Inferior parietal cortex (tissue), 1 donor: ENCODE measurements around the gene DMC1.
"Not testable (repeated sequence)": the region's sequence is repeated elsewhere in the genome, so short reads cannot be mapped to it uniquely, and the experiment has no call there.

Experiments
- DNase-seq: peaks from one replicate; pipeline ENCODE4 v3.0.0-alpha.2; 2016; ENCODE audit errors: extremely low spot score

Gene DMC1

DNA sequence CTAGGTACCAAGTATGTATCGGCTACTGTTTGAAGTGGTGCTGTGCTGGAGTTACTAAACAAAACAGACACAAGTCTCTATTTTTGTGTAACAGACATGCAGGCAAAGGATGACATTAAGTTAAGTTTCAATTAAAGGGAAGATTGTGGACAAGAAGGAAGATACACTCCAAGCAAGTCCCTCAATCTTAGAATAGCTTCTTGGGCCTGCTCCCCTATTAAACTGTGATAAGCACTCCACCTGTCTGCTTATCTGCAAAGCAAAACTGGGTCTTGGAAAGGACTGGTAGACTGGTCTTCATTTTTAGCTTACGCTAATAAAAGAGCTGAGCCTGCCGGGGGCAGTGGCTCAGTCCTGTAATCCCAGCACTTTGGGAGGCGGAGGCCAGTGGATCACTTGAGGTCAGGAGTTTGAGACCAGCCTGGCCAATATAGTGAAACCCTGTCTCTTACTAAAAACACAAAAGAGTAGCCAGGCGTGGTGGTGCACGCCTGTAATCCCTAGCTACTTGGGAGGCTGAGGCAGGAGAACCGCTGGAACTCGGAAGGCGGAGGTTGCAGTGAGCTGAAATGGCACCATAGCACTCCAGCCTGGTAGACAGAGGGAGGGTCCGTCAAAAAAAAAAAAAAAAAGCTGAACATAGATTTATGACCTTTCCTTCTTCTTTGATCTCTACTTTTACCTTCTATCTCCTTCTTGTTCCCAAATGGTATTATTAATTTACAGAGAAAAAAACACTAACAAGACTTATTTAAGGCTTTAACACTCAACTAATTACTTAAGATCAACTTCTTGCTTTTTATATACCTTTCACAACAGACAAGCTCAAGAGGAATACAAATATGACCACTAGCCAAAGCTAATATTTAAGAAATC is 67.9 kb downstream of the DMC1 start:
- DNase-seq = no peak

DNA sequence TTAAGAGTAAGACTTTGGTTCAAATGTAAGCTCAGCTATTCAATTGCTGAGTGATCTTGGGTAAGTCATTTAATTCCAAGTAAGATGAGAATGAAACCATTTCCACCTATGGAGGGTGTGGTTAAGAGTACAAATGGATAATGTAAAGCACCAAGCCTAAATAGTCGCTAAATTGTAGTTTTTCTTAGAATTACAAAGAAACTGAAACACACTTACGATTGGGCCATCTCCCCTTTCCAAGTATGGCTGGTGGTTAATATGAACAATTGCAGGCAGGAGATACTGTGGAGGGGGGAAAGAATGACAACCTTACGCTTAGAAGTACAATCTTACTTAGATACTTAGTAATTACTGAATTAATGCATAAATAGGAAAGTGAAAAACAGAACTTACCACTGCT is 72.1 kb downstream of the DMC1 start:
- no peak for DNase-seq

DNA sequence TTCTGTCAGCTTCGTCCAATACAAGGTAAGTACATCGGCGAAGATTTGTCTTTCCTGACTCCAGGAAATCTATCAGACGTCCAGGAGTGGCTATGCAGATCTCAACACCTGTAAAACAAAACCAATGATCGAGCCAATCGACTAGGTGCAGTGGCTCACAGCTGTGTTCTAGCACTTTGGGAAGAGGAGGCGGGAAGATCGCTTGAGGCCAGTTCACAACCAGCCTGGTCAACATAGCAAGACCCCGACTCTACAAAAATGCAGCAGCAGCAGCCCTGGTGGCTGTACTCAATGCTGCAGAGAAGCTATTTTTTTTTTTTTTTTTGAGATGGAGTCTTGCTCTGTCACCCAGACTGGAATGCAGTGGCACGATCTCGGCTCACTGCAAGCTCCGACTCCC is 75.0 kb downstream of the DMC1 start:
- no peak for DNase-seq

DNA sequence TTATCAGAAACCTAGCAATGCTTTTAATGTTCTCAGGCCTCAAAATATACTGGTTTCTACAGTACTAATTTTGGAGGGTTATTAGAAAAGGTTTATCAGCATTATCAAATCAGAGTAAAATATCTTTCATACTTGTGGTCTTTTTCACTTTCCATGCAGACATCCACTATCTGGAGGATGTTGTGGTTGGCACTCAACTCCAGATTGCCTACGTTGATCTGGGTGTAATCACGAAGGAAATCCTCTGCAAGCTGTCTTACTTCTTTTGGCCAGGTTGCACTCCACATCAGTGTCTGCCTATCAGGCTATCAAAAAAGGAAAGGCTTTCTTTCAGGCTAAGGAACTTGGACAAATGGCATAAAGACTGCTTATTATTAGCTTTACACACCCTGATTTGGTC is 75.5 kb downstream of the DMC1 start:
- DNase-seq = no peak

DNA sequence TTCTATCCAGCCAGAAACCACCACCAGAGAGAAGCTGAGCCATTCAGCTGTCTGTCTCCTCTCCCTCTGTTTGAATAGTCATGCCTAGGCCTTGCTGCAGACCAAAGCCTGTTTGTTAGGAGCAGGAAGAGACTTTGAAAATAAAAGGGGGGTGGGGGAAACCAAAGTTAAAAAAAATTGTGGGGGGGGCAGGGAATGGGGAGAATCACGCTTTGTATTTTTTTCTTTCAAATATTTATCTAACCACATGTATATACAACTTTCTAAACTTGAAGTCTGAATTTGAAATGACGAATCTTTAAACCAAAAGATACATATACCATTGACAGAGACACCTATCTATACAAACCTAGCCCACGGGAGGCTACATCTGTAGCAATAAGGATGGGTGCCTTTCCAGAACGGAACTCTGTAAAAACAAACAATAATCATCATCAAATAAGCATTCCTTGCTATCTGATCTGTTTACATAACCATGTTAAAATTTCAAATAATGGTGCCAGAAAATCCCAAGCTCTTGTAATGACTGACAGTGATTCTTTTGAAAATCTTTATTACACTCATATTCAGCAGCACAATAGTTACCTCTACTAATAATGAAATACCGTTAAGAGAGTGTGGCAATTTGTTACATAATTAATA is 78.2 kb downstream of the DMC1 start:
- no peak for DNase-seq

DNA sequence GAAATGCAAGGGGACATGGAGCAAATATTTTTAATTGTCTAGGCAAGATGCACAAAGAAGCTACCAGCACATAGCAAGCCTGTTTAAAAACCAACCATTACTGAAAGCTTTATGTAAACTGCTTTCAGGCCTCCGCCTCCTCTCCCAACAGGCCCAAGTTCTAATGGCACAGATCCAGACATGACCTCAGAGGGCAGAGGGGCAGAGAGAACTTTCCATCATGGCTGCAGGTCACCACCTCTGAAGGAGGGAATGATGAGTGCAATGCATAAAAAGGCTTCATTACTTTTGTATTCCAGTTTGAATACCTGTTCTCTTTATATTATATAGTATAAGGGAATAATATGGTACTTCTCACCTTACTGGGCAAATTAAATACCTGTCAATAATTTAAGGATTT is 79.1 kb downstream of the DMC1 start:
- peak; percentile 61 for DNase-seq

DNA sequence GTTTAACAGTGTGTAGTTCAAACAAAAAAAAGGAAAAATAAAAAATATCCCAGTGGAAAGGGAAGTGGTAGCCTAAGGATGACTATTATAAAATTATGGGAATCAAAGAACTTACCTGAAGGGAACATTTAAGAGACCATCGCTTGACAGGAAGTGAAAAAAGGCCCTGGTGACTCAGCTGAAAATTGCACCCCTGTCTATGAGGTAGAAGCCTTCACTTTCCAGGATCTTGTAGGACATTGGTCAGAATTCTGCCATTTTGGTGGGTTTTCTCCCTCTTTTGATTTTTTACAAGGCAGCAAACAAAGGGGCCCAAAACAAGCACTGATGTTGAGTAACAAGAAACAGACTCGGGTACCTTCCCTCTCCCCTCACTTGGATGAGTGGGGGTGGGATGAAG is 79.5 kb downstream of the DMC1 start:
- DNase-seq = no peak

DNA sequence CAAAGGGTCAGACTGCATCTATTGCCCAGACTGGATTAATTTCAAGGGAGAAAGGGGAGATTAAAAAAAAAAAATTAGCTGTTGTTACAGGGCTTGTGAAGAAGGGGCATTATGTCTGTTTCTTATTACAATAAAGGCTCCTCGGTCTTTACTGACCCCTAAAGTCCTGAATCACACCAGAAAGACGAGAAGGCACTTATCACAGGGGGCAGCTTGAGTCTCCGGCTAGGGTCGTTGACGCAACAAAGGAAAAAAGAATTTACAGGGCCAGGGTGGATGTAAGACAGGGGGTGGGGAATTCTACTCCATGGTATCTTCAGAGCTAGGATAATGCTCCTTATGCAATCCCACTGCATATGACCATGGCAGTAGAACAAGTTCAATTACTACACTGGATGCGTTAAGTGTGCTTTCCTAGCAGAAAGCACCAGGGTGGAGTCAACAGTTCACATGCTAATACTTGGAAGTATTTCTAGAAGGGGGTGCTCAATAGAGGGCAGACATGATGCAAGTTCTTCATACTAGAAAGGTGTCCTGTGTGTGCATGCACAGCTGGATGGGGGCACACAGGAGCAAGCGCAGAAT is 80.3 kb downstream of the DMC1 start:
- DNase-seq = no peak

DNA sequence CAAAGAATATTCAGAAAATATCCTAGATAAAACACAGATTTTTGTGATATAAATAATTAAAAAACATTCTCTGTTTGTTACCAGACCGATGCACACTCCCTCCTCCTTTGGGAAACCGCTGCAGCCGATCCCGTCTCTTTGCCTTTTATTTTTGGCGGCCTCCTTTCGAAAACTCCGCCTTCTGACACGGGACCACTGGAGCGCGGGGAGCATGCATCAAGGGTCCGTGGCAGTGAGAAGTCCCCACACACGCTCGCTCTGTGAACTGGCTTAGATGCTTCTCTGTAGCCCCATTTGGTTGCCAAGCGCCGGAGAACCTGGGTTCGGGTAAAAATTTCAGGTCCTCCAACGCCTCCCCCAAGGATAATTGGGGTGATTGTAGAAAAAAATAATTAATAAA is 80.8 kb downstream of the DMC1 start:
- no peak for DNase-seq

DNA sequence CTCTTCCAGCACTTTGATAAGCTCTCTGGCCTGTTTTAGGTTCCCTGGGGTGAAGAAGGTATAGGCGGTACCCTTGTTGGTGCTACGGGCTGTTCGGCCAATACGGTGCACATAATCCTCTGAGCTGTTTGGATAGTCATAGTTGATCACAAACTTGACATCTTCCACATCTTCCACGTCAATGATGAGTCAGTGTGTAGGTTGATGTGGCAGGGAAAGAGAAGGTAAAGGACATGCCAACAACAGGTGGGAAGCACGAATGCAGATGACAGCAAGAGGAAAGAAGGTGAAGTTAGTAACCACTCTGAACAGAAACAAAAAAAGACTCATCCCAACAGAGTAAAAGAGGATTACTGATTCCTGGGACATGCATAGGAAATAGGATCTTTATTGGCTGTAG is 82.0 kb downstream of the DMC1 start:
- no peak for DNase-seq

DNA sequence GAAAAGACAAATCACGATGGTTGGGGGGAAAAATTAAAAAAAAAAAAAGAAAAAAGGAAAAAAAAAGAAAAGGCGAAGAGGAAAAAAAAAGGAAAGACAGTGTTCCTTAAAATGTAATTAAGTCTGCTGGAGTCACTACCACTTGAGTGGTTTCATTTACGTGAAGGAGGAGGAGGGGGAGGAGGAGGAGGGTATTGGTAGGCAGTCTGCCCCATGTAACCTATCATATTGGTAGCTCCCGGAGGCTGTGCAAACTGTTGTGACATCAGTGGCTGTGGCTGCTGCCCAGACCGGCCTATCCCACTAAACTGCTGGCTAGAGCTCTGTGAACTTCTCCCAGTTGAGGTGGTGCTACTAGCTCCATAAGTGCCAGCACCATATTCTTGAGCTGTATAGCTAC is 84.2 kb downstream of the DMC1 start:
- no peak for DNase-seq

DNA sequence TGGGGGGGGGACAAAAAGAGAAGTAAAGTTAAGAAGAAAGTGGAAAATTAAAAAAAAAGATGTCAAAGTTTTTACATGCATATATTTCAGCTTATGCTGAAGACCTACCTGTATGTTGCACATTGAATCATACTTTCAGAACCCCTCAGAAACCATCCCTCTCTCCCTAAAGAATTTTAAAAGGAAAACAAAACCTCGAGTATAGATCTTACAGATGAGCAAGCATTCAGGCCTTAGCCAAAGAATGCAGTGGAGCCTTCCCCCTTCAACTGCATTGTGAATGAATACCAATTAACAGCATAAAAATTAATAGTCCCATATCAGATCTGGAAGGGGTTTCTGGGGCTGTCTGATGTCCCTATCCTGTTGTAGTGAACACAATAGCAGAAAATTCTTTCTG is 85.7 kb downstream of the DMC1 start:
- DNase-seq = no peak

DNA sequence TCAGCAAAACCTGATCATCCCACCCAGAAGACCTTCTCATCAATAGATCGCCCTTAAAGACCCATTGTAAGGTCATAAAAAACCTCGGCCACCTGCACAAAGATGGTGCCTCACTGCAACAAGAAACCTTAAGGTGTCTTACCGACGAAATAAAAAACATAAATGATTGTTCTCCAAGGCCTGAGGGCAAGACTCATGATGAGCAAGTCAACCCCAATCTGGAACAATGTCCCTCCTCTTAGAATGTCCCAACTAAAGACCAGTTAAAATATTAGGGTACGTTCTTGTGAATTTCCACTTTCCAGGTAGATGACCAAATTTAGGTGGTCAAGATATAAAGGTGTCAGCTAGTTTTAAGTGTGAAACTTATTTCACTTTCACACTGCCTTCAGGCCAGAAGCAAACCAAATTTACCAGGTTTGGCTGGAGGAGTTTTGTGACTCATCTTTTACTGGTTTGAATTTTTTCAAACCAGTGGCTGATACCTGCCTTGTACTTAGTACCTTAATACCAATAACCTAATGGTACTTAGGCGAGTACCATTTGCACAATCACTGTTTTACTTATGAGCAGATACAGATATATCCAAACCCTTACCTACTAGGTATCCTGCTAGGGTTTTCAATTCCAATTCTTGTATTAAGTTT is 87.2 kb downstream of the DMC1 start:
- DNase-seq = no peak

DNA sequence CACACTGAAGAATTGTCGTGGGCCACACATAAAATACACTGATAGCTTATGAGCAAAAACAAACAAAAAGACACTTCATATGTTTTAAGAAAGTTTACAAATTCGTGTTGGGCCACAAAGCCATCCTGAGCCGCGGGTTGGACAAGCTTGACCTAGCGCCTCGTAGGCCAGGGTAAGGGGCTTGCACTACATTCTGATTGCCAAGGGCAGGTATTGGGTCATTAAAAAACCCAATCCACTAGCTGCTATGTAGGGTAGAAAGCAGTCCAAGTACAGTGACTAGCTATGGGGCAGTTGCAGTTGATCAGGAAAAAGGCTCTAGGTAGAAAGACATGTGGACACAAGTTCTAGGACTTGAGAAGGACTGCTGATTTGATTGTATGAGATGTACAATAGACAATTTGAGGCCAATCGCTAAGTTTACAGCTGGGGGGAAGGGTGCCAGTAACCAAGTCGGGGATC is 88.1 kb downstream of the DMC1 start:
- DNase-seq = no peak

DNA sequence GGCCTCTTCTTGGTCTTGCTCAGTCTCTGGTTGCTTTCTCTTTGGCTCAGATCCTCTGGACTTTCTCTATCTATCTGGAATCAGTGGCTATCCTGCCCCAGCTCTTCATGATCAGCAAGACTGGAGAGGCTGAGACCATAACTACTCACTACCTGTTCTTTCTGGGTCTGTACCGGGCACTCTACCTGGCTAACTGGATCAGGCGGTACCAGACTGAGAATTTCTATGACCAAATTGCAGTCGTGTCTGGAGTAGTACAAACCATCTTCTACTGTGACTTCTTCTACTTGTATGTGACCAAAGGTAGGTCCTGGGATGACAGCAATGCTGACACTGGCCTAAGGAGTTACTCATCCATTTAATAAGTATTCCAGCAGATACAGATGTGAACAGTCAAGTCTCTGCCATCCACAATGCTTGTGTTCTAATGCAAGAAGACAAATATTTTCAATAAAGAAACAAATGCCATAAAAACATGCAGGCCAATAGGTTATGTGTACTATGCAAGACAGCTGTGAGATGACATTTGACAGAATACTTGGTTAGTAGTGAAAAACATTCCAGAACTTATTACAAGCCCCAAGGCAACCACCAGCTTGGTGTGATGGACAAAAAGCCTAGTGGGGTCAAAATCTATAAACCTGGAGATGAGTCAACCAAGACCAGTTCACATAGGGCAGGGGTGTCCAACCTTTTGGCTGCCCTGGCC is 88.7 kb downstream of the DMC1 start:
- no peak for DNase-seq

DNA sequence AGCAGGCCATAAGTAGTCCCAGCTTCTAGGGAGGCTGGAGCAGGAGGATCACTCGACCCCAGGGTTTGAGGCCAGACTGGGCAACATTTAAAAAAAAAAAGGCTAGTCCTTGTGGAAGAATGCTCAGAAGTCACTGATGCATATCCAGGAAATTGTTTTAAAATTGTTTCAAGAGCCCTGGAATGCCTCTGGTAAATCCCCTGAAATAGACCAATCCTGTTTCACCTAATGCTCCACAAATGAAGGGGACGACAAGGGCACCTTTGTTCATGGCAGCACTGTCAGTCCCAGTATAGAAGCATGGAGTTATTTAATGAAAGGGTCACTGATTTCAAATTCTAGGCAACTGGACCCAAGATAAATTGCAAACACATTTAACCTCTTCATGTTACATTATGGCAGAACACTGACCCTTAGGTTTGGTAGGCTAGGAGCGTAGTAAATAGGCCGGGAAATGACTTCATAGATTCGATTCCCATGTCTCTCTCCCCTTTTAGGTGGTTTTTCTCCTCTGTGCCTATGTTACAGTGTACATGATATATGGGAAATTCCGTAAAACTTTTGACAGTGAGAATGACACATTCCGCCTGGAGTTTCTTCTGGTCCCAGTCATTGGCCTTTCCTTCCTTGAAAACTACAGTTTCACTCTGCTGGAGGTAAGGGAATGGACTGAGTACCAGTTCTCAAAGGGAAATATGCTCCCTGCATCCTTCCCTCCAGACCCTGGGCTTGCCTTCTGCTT is 90.7 kb downstream of the DMC1 start:
- no peak for DNase-seq

DNA sequence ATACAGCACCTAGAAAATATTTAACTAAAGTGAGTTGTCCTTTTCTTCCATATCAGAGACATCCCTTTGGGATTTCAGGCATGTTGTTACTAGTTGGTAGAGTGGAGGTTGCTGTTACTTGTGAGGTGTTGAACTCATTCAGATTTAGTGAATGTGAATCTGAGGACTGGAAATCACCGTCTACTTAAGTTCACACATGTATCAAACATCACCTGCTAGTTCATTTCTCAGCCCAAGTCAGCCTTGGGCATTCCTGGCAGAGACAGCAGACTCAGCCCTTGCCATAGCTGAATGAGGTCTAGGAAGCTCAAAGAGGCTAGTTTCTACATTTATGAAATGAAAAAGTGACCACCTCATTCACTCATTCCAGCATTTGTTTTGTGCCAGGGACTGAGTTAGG is 92.4 kb downstream of the DMC1 start:
- DNase-seq = no peak

DNA sequence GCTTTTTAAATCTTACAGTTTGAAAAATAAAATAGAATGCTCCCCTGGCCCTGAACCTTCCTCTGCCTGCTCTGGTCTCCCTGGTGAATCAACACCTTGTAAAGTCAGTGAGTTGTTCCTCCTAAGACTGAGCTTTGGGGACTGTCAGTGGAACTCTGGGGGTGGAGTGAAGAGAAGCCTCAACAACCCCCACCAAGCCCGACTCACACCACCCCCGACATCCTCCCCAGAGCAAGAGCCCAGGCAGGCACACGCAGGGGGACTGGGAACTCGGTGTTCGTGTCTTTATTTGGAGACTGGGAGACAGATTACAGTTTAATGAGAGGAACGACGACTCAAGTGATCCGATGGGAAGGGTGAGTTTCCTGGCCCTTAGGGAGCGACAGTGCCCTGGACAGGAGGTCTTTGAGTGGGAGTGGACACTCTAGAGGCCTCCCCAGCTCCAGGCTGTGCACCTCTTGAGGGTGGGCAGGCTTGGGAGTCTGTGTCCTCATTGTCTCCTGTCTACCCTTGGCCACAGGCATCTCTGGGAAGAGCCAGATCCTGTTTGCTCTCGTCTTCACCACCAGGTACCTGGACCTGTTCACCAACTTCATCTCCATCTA is 95.9 kb downstream of the DMC1 start:
- no peak for DNase-seq

DNA sequence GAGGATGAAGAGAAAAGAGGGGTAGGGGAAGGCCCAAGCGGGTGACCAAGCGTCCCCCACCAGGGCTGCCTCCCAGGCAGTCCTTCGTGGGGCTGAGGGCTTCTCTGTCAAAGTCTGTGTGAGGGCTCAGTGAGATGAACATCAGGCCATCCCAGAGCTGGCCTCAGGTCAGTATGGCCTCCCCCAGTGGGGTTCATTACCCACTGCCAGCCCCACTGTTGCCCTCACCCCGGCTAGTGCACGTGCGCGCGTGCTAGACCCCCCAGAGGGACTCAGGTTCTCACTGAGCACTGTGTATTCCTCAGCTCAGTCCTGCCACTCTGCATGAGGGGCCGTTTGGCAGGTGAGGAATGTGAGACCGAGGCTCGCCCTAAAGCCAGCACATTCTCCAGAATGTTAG is 98.7 kb downstream of the DMC1 start:
- DNase-seq = no peak

DNA sequence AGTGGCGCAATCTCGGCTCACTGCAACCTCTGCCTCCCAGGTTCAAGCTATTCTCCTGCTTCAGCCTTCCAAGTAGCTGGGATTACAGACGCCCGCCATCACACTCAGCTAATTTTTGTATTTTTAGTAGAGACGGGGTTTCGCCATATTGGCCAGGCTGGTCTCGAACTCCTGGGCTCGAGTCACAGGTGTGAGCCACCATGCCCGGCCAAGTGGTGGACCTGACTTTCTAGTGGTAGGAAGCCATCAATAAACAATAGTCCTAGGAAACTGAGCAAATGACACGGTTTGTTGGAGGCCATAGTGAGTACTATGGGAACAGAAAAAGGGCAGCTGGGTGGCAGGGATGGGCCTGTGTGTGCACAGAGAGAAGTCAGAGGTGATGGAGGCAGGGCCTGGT is 99.8 kb downstream of the DMC1 start:
- DNase-seq = not testable (repeated sequence)

DNA sequence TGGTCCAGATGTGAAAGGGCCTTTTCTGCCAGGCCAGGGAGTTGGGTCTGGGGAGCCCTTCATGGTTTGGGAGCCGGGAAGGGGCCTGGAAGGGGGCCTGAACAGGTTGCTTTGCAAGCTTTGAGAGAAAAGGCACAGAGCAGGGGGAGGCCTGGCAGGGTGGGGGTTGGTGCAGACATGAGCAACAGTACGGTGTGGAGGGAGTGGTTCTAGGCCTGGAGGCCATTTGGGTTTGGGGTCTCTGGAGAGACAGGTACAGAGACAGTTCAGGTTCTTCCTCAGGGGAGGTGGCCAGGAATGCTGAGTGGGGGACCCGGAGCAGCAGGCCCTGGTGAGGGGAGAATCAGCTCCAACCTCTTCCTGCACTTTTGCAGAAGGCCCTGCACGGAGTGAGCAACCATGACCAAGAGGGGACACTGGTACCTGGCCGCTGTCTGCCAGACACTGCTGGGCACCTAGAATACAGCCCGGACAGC is 100.6 kb downstream of the DMC1 start:
- DNase-seq = no peak
